ENCODE results near the gene PDCL2.
"Not testable (repeated sequence)": the region's sequence is repeated elsewhere in the genome, so short reads cannot be mapped to it uniquely, and the experiment has no call there.

PDCL2 gene, protein sequence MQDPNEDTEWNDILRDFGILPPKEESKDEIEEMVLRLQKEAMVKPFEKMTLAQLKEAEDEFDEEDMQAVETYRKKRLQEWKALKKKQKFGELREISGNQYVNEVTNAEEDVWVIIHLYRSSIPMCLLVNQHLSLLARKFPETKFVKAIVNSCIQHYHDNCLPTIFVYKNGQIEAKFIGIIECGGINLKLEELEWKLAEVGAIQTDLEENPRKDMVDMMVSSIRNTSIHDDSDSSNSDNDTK

DNA sequence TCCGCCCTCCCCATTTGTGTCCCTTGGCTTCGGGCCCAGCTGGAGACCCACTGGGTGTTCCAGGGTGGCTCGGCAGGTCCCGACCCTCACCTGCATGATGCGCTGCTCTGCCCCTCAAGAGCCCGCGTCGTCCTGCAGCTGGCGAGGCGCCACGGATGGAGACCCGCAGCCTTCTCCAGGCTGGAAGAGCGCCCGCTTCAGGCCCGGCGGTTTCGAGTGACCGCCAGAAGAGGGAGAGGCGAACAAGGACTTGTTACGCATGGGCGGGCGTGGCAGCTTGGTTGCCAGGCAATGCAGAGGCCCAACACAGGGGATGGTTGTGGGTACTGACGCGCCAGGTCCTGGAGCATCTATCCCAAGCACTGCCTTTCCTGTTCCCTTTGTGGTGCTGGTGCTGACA, at the start of gene PDCL2:
Gene PDCL2, minus strand, starts transcription at position 232 of the 400 bp plus-strand sequence. Its CDS starts 136 bp downstream, at position 96.
- DNase-seq (ENCODE audit: low read depth) = no peak

DNA sequence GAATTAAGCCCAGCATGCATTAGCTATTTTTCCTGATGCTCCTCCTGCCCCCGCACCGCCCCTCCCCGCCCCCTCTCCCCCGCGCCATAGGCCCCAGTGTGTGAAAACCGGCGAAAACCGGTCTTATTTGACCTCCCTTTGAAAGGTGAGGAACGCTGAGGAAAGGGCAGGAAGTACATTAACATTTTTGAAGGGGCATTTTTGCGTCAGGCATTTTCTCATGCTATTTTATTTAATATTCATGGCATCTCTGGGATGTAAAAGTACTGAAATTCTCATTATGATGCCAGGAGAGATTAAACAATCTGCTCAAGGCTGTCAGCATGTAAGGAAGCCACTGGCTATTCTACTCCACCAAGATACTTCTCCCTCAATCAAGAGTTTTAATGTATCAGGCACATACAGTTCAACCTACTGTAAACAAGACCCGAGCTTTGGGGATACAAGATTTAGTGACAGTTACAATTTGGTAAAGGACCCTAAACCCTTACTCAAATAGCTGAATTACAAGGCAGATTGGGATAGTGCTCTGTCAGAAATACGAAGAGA, 45.3 kb upstream of the PDCL2 start:
- DNase-seq (ENCODE audit: low read depth) = no peak

DNA sequence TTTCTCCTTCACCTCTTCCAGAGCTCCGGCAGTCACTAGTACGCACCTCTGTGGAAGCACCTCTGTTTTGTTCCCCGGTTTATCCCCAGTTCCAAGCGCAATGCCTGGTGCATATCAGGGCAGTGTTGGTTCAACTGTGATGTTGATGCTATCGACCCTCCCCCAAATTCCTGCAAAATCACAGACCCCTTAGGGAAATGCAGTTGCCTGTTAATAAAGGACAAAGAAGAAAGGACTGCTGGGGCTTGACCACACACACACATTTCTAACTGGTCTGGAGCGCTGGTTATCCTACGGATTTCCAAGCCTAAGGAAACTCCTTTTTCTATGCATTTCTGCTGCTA, 44.6 kb upstream of the PDCL2 start:
- no peak for DNase-seq (ENCODE audit: low read depth)

DNA sequence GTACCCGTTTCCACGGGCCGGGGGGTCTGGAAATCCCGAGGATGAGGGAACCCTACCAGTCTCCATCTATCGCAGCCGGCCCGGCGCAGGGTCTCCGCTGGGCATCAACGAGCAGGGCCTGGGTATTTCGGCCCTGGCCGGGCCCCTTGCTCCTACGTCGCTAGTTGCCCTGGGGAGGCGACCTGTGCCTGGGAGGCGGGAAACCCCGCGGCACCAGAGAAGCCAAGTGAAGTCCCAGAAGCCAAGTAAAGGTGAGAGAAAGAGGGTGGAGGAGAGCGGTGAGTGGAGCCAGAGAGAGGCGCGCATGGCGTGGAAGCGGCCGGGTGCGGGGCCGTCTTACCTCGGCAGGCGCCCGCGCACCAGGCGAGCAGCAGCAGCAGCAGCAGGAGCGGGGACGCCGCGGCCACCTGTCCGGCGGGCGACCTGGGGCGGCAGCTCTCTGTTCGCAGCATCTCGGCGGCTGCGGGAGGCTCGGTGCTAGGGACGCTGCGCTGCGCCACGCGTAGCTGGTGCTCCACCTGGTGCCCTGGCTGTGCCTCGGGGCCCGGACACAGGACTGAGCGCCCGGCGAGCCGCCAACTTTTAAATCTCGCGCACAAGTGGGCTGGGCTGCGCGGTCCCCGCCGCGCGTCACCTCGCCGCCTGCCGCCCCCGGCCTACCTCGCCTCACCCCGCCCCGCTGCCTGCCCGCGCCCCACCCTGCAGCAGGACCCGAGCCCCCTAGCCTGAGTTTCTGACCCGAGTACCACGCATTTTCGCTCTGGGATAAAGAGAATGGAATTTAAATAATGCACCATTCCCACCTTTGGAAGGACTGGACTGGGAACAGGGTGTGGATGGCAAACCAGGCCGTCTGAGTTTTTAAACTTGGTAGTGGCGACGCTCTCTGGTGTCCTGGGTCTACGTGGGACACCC, 44.0 kb upstream of the PDCL2 start, which contains the start of gene NMU:
Gene NMU, minus strand, starts transcription at position 558 of the 915 bp plus-strand sequence. Its CDS starts 106 bp downstream, at position 452.
- peak; percentile 1 for DNase-seq (ENCODE audit: low read depth)

DNA sequence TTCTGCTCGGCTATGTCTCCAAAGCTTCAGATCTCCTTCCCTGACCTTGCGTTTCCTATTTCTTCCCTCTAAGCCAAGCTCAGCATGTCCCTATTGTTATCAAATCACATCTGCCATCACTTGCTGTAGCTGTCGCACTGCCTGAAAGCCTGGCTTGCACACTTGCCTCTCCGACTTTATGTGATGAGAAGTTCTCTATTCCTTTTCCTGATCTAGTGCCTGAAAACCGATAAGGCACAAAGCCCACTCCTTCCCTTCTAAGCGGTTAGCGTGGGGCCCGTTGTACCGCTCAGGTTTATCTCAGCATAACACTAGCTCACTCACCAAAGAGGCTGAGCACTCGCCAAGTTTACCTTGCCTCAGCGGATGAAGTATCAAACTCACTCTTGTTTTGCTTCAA, 43.2 kb upstream of the PDCL2 start:
- no peak for DNase-seq (ENCODE audit: low read depth)

DNA sequence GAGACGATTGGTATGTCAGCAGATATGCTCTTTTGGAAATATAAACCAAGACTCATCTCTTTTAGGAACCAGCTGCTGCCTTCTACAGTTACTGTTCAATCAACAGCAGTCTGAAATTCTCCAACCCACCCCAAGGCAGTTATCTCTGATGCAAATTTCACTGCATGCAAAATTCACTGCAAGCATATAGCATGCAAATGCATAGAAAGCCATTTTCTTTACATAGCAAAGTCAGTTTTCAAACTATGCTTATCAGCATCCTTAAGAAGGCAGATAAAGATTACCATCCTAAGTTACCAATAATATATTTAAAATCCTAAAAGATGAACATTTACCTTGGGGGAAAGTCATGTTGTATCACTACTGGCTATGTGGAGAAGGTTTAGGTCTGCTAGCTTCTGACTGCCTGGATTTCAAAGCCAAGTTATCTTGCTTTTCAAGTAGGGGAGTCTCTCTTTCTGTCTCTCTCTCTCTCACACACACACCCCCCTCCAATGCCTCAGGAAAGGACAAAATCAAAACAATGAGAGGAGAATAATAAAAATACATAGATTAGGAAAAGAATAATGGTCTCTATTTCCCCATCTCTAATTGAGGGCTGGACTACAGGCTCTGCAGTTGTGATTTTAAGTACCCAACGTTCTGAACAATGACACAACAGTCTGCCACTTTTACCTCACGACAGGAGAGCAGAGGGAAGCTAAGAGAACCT, 42.5 kb upstream of the PDCL2 start:
- no peak for DNase-seq (ENCODE audit: low read depth)

DNA sequence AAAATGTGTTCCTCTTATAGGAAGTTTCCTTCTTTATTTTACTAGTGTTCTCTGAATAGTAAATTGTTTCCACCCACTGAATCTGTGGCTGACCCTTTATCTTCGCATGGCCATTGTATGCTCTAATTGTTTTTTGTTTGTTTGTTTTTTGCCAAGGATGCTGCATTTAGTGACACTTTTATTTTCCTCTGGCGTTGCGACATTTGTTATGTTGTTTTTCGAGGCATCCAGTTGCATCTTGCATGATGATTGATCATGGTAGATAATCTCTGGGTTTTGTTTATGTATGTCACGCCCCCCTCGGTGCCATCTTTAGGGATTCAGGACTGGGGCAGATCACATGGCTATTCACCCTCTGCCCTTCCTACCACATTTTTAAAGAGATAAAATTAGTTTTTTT, 41.9 kb upstream of the PDCL2 start:
- no peak for DNase-seq (ENCODE audit: low read depth)

DNA sequence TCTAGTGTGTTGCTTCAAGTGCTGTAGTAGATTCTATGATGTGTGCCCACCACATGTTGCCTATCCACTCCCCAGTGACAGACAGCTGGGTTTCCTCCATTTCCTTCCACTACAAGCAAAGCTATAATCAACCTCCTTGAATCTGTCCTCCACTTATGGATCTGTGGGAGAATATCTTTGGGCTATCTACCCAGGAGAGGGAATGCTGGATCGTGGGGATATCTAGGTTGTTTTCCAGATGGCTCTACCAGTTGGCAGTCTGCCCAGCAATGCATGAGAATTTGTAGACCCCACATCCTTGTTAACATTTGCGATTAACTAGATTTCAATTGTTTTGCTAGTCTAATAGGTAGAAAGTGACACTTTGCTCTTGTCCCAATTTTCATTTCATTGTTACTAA, 33.8 kb upstream of the PDCL2 start:
- DNase-seq (ENCODE audit: low read depth) = no peak

DNA sequence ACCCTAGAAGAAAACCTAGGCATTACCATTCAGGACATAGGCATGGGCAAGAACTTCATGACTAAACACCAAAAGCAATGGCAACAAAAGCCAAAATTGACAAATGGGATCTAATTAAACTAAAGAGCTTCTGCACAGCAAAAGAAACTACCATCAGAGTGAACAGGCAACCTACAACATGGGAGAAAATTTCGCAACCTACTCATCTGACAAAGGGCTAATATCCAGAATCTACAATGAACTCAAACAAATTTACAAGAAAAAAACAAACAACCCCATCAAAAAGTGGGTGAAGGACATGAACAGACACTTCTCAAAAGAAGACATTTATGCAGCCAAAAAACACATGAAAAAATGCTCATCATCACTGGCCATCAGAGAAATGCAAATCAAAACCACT, 32.0 kb upstream of the PDCL2 start:
- DNase-seq (ENCODE audit: low read depth) = not testable (repeated sequence)

DNA sequence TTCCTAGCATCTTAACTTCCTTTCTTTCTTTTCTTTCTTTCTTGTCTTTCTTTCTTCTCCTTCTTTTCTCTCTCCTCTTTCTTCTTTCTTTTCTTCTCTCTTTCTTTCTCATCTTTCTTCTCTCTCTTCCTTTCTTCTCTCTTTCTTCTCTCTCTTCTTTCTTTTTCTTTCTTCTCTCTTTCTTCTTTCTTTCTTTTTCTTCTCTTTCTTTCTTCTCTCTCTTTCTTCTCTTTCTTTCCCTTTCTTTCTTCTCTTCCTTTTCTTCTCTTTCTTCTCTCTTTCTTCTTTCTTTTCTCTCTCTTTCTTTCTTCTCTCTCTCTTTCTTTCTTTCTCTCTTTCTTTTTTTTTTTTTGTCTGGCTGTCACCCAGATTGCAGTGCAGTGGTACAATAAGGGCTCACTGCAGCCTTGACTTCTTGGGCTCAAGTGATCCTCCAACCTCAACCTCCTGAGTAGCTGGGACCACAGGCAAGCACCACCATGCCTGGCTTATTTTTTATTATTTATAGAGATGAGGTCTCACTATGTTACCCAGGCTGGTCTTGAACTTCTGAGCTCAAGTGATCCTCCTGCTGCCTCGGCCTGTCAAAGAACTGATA, 26.6 kb upstream of the PDCL2 start:
- no peak for DNase-seq (ENCODE audit: low read depth)

DNA sequence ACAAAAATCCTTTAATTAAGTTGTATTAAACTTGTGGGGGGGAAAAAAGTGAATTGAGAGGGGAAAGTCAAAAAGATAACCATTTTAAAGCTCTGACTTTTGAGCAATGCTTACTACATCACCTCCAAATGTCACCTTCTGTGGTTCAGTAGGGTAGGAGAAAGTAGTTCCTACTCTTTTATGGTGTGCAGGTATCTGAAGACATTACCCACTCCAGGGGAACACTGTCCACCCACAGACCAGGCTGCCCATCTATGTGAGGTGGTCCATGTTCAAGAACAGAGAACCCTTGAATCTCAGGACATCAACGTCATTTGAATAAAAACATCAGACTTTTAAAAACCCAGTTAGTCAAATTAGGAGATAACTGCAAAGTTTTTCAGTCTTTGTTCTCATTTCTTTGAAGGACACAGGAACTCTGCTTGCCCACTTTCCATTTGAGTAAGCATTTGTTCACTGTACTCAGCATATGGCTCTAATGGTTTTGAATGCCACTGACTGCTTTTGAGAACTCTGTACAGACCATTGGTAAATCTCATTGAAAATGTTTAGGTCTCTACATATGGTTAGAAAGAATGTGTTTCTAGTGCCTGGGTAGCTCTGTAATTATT, 25.6 kb upstream of the PDCL2 start:
- no peak for DNase-seq (ENCODE audit: low read depth)

DNA sequence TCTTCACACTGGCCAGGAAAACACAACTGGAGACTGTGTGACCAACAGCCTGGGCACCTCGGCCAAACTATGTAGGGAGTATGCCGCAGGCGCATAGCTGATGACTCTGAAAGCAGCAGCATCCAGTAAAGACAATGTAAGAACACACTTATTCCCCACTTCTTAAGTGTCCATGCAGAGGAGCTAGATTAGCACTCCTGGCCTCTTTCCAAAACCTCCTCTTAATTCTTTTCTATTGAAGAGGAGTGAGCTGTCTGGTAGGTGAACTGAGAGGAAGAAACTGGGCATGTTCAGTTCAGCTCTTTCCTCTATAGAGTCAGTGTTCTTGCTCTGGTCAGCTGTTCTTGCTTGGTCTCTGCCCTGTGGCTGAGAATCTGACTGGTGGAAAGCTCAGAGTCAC, 23.0 kb upstream of the PDCL2 start:
- DNase-seq (ENCODE audit: low read depth) = no peak

DNA sequence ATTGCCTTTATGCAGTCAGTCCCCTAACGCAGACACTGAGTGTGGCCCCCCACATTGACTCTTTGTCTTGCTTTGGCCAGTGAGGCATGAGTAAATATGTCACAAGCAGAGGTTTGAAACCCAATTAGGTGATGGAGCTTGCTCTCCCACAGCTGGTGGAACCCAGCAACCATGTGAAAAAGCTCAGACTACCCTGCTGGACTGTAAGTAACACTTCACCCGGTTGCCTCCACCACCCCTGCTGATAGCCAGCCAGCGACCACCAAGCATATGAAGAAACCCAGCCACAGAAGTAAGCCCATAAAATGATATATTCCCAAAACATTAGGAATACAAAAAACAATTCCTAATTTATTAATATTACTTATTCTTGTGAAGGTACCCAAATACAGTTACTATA, 21.6 kb upstream of the PDCL2 start:
- DNase-seq (ENCODE audit: low read depth) = no peak

DNA sequence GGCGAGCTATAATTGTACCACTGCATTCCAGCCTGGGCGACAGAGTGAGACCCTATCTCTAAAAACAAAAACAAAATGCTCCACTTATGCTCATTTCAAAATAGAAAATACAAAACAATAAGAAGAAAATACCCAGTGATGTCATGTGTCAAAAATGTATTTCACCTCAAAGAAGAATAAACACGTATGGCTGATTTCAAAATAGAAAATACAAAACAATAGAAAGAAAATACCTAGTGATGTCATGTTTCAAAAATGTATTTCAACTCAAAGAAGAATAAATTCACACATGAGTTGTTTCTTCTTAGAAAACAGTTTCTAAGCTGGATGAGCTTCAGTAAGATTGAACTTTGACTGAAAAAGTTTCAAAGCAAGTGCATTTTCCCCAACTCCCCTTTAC, 20.3 kb upstream of the PDCL2 start:
- DNase-seq (ENCODE audit: low read depth) = no peak

DNA sequence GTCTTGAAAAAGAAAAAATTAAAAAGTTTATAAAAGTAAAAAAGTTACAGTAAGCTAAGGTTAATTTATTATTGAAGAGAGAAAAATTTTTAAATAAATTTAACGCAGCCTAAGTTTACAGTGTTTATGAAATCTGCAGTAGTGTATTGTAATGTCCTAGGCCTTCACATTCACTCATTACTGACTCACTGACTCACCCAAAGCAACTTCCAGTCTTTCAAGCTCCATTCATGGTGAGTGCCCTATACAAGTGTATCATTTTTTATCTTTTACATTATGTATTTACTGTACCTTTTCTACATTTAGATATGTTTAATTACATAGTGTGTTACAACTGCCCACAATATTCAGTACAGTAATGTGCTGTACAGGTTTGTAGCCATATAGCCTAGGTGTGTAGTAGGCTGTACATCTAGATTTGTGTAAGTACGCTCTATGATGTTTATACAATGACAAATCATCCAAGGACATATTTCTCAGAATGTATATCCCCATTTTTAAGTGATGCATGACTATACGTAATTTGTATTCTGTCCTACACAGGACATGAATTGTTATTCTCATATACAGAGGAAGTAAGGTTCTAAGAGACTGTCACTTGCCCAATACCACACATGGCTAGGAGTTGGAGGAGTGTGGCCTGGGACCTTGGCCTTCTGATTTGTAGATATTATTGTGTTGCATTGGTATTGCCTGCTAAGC, 19.5 kb upstream of the PDCL2 start:
- DNase-seq (ENCODE audit: low read depth) = no peak

DNA sequence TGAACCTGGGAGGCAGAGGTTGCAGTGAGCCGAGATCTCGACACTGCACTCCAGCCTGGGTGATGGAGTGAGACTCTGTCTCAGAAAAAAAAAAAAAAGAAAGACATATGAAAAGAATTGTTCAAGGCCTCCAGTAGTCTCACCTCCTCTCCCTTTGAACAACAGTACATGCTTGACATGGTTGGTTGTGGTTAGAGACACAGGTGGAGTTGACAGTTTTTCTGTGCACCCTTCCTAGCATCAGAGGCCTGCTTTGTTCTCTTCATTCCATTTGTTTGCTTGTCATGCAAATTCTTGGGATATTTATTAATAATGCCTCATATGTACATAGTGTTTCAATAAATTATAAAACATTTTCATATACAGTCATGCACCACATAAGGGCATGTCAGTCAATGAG, 18.3 kb upstream of the PDCL2 start:
- DNase-seq (ENCODE audit: low read depth) = no peak

DNA sequence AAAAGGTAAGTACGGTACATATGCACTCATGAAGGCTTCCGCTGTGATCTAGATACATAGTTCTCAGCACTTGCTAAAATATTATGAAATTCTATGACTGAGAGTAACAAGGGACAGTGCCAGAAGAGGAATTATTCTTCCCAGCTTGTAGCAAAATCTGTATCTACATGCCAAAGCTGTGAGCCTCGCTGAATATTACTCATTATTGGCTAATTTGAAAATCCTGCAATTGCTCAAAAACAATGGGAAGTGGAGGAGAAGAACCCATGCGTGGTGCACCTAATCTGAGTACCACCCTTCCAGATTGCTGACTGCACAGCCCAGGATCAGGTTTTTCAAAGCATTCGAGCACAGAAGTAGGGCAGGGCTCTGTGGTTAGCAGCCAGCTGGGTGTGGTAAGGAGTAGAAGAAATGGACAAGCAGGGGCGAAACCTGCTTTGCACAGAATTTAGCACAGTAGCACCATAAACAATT, 17.4 kb upstream of the PDCL2 start:
- no peak for DNase-seq (ENCODE audit: low read depth)

DNA sequence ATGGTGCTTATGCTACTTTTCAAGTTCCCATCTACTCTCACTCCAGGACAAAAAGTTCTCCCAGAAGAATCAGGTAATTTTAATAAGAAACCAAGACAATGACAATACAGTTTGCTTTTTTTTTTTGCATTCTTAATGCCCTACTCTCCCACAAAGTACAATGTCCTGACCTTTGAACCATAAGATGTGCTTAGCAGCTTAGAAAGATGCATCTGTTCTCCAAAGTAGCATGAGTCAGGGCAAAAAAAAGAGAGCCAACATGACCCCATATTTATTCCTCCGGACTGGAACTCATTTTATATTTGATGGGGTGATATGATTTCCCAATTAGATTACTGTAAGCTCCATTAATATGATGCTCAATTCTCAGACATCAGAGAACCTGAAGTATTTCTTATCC, 16.5 kb upstream of the PDCL2 start:
- DNase-seq (ENCODE audit: low read depth) = no peak

DNA sequence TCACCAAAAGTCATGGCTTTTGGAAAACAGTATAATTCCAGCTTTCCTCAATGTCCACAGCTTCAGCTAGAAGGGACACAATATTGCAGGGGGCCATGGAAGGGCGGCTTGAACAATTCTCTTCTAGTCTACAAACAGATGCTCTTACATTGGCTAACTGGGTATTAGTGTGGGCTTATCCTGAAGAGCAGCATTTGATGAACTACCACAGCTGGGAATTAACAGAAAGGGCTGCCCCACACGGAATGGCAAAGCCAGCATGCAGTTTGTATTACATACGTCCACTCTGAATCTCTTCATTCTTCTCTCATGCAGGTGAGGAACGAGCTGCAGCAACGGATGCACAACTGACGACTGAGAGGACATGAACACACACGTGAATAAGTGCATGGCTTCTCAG, 13.0 kb upstream of the PDCL2 start:
- DNase-seq (ENCODE audit: low read depth) = no peak

DNA sequence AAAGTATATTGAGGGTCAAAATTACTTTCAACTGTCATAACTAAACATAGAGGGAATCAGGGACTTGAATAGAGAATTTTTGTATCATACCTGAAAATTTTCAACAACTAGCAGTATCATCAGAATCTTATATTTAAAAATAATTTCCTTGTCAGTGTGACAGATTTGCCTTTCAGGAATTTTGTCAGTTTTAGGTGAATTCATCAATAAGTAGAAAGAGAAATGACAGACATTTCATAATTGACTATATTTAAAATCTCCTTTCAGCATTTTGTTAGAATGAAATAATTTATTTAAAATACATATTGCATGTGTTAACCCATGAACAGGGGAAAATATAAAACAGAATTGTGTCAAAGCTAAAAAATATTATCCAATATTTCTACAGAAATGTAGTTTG, 8.6 kb upstream of the PDCL2 start:
- no peak for DNase-seq (ENCODE audit: low read depth)

DNA sequence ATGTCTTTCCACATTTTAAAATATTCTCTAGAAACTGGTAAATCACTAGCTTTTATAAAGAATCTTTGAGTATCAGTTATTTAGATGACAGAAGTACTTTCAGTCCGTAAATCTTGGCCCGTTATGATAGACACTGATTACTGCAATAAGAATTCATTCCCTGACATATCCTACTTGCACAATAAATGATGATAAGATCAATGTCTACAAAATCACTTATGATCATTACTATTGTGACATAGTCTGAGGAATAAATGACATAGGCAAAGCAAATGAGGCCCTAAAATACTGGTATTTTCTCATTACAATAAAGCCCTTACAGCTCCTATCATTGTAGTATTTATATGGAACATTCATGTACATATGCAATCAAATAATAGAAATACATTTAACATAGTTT, 6.6 kb upstream of the PDCL2 start:
- DNase-seq (ENCODE audit: low read depth) = no peak

All from activated T-helper 9 cell treated with anti-CD3 and anti-CD28 coated beads, Interleukin-2, amount 50 U/mL, for 16 hours (primary cell).